Upper lobe of left lung (tissue), 6 donors: ENCODE results near the gene OLA1. TPM values are rescaled to one million over a fixed set of nuclear protein-coding genes. Genes with fewer than 3 reads are reported as not detected.

Experiments
- ATAC-seq, 2 donors: fragments of 200-7000 bp; cut with Tn5 transposase; one replicate each; pipeline ENCODE4 v1.9.1; 2022; ENCODE audit warnings: mild to moderate bottlenecking in 2 of 2, moderate library complexity in 2 of 2; ENCODE audit not compliant: low FRiP score in 2 of 2
- DNase-seq, 2 donors: peaks; one replicate each; pipeline ENCODE4 v3.0.0-alpha.2; 2019 to 2020
- H3K27ac ChIP-seq, 4 donors: fragments of 200-600 bp; sonication (generic); one replicate each; pipeline ENCODE4 v1.5.1; 2016 to 2019
- H3K27me3 ChIP-seq, 4 donors: fragments of 200-600 bp; sonication (generic); one replicate each; pipeline ENCODE4 v1.5.1; 2017 to 2019
- H3K36me3 ChIP-seq, 4 donors: fragments of 200-600 bp; sonication (generic); one replicate each; pipeline ENCODE4 v1.5.1; 2016 to 2019
- H3K4me1 ChIP-seq, 4 donors: fragments of 200-600 bp; sonication (generic); one replicate each; pipeline ENCODE4 v1.5.1; 2018 to 2019
- H3K4me3 ChIP-seq, 4 donors: fragments of 200-600 bp; sonication (generic); one replicate each; pipeline ENCODE4 v1.5.1; 2017 to 2019; ENCODE audit warnings: mild to moderate bottlenecking in 2 of 4, moderate library complexity in 1 of 4
- H3K9me3 ChIP-seq, 4 donors: fragments of 200-600 bp; sonication (generic); one replicate each; pipeline ENCODE4 v1.5.1; 2018 to 2019
- CTCF ChIP-seq, 6 experiments: fragments of 450-650 bp in 4 of 6; fragments of 200-600 bp in 2 of 6; sonication (generic) in 2 of 6; IDR thresholded peaks; one replicate each; pipeline ENCODE4 v1.5.1; 2016 to 2019; ENCODE audit warnings: antibody characterized with exemption in 6 of 6
- EP300 ChIP-seq, 4 donors: sonication (generic); formaldehyde crosslinking; IDR thresholded peaks; one replicate each; pipeline ENCODE4 v1.5.1; 2017; ENCODE audit warnings: antibody characterized with exemption in 4 of 4, control low read depth in 2 of 4
- POLR2A ChIP-seq, 4 donors: fragments of 450-650 bp; IDR thresholded peaks; one replicate each; pipeline ENCODE4 v1.5.1; 2016 to 2017; ENCODE audit warnings: antibody characterized with exemption in 4 of 4, mild to moderate bottlenecking in 2 of 4
- POLR2AphosphoS5 ChIP-seq, 2 donors: sonication (generic); formaldehyde crosslinking; IDR thresholded peaks; one replicate each; pipeline ENCODE4 v1.5.1; 2017; ENCODE audit warnings: antibody characterized with exemption in 2 of 2
- whole genome bisulfite sequencing, 2 donors: methylation state at CpG; one replicate each; pipeline ENCODE4 v1.1.5; 2017 to 2018; 5-methylcytosine and 5-hydroxymethylcytosine counted together
- total RNA-seq, 6 donors: library from RNA; depleted of rRNA in 4 of 6; stranded (reverse); fragments of >200 nt in 4 of 6; gene quantifications; one replicate each; pipeline versions ENCODE4 v1.1.0 to v1.2.1, GENCODE V29; 2016 to 2021
- donor health status: DM: no; HTN: no; CAD: no; lungs with moderate emphysema.
- donor health status: DM: no; HTN: yes; CAD: no; lungs with severe emphysema.

Gene OLA1
- total RNA-seq, 6 donors from 2014 or later, result 16.5 to 52.2 (median 42.0) TPM

- no peak overlapping the region for H3K4me3 ChIP-seq
- WGBS, 2 donors, result 76 to 79% methylated on average over 2 of the region's 2 CpGs
- TF ChIP-seq EP300 (IDR thresholded peaks at IDR 0.05), result no peak
- no peak for TF ChIP-seq POLR2AphosphoS5 (IDR thresholded peaks at IDR 0.05)
- no peak for TF ChIP-seq CTCF (IDR thresholded peaks at IDR 0.05)
- TF ChIP-seq POLR2A (IDR thresholded peaks at IDR 0.05), result no peak
- no peaks in the 10 kb centered on the region for H3K36me3 ChIP-seq
- H3K27ac ChIP-seq, result no peak overlapping the region
- ATAC-seq, result no peak
- no peaks in the 10 kb centered on the region for H3K4me1 ChIP-seq
- H3K9me3 ChIP-seq, result no peaks in the 10 kb centered on the region
- H3K27me3 ChIP-seq, result no peaks in the 10 kb centered on the region
- no peak for DNase-seq
These were observed 180.5 kb downstream of the OLA1 start for GRCh38 chr2:174067815-174068214.

- no peak for ATAC-seq
- Histone ChIP-seq H3K36me3 (no peaks in the 10 kb centered on the region), H3K4me3 (no peak overlapping the region), H3K27ac (no peak overlapping the region), H3K27me3 (no peaks in the 10 kb centered on the region), H3K4me1 (no peaks in the 10 kb centered on the region), H3K9me3 (no peaks in the 10 kb centered on the region)
- 85 to 89% methylated on average over 7 of the region's 7 CpGs for WGBS, 2 donors
- DNase-seq, result no peak
- TF ChIP-seq POLR2A (IDR thresholded peaks at IDR 0.05) (no peak), POLR2AphosphoS5 (IDR thresholded peaks at IDR 0.05) (no peak), EP300 (IDR thresholded peaks at IDR 0.05) (no peak), CTCF (IDR thresholded peaks at IDR 0.05) (no peak)
These were observed 181.5 kb downstream of the OLA1 start for GRCh38 chr2:174066871-174067270.

GRCh38 chr2:174063492-174064092 is 184.7 kb downstream of the OLA1 start:
- WGBS, 2 donors, result 89 to 91% methylated on average over 12 of the region's 12 CpGs
- ATAC-seq (no peak), DNase-seq (no peak)
- no peaks in the 10 kb centered on the region for H3K27me3 ChIP-seq
- no peaks in the 10 kb centered on the region for H3K4me1 ChIP-seq
- H3K27ac ChIP-seq, result no peak overlapping the region
- no peaks in the 10 kb centered on the region for H3K9me3 ChIP-seq
- no peak for TF ChIP-seq POLR2AphosphoS5 (IDR thresholded peaks at IDR 0.05)
- TF ChIP-seq EP300 (IDR thresholded peaks at IDR 0.05), result no peak
- TF ChIP-seq POLR2A (IDR thresholded peaks at IDR 0.05), result no peak
- no peak for TF ChIP-seq CTCF (IDR thresholded peaks at IDR 0.05)
- H3K4me3 ChIP-seq, result no peak overlapping the region
- H3K36me3 ChIP-seq, result no peaks in the 10 kb centered on the region

- Histone ChIP-seq H3K4me3 (no peak overlapping the region), H3K27ac (no peak overlapping the region), H3K27me3 (no peaks in the 10 kb centered on the region), H3K36me3 (no peaks in the 10 kb centered on the region), H3K4me1 (no peaks in the 10 kb centered on the region), H3K9me3 (no peaks in the 10 kb centered on the region)
- ATAC-seq (no peak), DNase-seq (no peak)
- TF ChIP-seq EP300 (IDR thresholded peaks at IDR 0.05), result no peak
- no peak for TF ChIP-seq CTCF (IDR thresholded peaks at IDR 0.05)
- no peak for TF ChIP-seq POLR2AphosphoS5 (IDR thresholded peaks at IDR 0.05)
- TF ChIP-seq POLR2A (IDR thresholded peaks at IDR 0.05), result no peak
- WGBS, 2 donors, result 73 to 81% methylated on average over 7 of the region's 7 CpGs
These were observed 185.4 kb downstream of the OLA1 start for GRCh38 chr2:174062934-174063333.

- DNase-seq (no peak), ATAC-seq (no peak)
- H3K4me1 ChIP-seq, result no peaks in the 10 kb centered on the region
- TF ChIP-seq POLR2A (IDR thresholded peaks at IDR 0.05), result no peak
- no peak for TF ChIP-seq POLR2AphosphoS5 (IDR thresholded peaks at IDR 0.05)
- TF ChIP-seq EP300 (IDR thresholded peaks at IDR 0.05), result no peak
- no peak for TF ChIP-seq CTCF (IDR thresholded peaks at IDR 0.05)
- WGBS, 2 donors, result 92 to 94% methylated on average over 3 of the region's 3 CpGs
- H3K27ac ChIP-seq, result no peak overlapping the region
- no peaks in the 10 kb centered on the region for H3K27me3 ChIP-seq
- H3K4me3 ChIP-seq, result no peak overlapping the region
- H3K36me3 ChIP-seq, result no peaks in the 10 kb centered on the region
- H3K9me3 ChIP-seq, result no peaks in the 10 kb centered on the region
These were observed 188.5 kb downstream of the OLA1 start for GRCh38 chr2:174059884-174060244.
